Activated naive CD4-positive, alpha-beta T cell treated with Interleukin-2 at 50 U/mL for 16 hours (primary cell): ENCODE data around the gene EHBP1L1.
A peak's percentile ranks its signal among the peaks of the same experiment; 100 is the strongest.
"Not testable (repeated sequence)": the region's sequence is repeated elsewhere in the genome, so short reads cannot be mapped to it uniquely, and the experiment has no call there.

ENCODE experiments used
- DNase-seq: peaks from one replicate; pipeline ENCODE4 v3.0.0-alpha.2; 2020

Gene EHBP1L1

DNA sequence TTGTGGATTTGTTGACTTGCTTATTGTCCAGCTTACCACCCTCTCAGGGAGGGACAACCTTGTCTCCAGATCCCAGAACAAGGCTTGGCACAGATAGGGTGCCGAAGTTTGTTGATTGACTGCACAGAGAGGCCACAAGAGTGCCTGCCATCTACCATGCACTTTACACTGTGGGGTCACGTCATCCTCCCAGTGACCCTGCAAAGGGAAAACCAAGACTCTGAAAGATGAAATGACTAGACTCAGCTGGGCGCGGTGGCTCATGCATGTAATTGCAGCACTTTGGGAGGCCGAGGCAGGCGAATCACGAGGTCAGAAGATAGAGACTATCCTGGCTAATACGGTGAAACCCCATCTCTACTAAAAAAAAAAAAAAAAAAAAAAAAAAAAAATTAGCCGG is 13.1 kb upstream of the EHBP1L1 start:
- no peak for DNase-seq

DNA sequence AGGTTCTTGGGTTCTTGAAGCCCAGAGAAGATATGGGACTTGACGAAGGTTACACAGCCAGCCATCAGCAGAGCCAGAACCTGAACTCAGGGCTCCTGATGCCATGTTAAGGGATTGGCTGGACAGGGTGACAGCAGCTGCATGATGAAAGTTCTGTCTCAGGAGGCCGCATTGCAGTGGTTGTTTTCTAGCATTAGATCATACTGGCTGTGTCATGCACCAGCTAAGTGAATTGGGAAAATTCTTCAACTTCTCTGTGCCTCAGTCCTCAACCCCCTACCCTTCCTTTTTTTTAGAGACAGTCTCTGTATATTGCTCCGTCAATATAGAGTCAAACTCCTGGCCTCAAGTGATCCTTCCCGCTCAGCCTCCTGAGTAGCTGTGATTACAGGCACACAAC is 12.3 kb upstream of the EHBP1L1 start:
- no peak for DNase-seq

DNA sequence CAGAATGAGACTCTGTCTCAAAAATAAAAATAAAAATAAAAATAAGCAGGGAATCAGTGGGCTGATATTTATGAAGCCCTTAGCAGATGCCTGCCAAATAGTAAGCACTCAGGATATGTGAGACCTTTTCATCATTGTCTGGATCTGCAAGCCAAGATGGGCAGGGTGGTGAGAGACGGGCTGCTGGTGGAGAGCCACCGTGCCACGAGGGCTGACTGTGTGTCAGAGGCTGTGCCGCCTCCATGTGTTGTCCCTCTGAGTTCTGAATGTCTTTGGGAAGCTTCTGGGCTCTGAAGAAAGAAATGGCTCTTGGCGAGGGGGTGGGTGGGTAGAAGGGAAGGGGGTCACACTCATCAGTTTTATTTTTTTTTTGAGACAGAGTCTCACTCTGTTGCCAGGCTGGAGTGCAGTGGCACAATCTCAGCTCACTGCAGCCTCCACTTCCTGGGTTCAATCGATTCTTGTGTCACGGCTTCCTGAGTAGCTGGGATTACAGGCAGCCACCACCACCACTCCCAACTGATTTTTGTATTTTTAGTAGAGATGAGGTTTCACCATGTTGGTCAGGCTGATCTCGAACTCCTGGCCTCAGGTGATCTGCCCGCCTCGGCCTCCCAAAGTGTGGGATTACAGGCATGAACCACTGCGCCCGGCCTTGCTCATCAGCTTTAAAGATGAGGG is 10.8 kb upstream of the EHBP1L1 start:
- DNase-seq, result not testable (repeated sequence)

DNA sequence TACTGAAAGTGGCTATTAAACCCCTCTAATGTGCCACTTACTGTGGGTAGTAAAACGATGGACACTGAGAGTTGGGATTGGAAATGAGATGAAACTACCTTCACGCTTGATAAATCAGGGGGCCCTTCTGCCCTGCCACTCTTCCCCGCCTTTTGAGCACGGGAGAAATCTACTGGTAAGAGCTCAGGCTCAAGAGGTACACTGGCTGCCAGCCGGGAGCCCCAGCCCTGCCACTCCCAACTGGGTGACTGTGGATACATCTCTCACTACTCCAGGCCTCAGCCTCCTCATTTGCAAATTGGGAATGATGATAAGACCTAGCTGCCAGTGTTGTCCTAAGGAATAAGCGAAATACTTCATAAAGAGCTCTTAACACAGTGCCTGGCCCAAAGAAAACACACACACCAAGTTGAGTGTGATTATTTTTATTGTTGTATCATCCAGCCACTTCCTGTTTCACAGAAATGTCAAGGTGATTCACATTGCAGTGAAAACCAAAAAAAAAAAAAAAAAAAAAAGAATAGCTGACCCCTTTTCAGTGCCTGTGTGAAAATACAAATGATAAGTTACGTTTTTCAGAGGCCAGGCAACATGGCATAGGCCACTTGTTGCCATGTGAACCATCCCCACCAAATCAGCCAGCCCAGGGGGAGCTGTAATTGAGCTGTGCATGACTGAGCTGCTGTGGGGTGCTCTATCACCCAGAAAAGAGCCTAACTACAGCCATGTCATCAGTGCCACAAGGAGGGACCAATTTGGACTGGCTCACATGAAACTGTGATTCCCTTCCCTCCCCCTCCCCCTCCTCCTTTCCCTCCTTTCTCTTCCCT is 10.0 kb upstream of the EHBP1L1 start:
- peak; percentile 35 for DNase-seq

DNA sequence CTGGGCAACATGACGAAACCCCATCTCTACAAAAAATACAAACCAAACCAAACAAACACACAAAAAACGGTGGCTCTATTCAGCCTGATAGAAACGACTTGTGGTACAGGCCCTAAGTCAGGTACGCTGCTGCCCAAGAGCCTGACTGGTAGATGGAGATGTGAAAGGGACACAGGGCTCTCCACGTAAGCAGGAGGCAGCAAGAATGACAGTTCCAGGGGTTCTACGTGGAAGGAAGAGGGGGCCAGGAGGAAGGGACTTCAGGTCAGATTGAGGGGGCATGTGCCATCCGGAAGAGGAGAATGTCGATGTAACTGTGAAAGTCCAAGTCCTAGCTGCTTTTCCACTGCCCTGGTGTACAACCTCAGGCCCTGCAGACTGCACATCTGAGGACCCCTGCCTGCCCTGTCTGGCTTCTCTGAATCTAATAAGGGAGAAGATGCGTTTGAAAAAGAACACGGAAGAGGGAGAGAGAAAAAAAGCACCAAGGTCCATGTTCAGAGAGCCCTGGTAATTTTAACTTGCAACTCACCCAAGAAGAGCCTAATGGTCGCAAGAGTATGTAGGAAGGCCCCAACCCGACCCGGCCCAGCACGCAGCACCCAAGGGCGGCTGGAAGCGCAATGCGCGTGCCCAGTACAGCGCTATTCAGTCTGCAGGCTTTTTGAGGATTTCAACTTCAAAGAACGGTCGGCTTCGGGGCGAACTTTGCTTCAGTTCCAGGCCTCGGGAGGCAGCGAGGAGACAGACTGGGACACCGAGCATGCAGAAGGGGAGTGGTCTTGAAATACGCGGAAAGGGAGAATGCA is 6.5 kb upstream of the EHBP1L1 start:
- DNase-seq, result no peak

DNA sequence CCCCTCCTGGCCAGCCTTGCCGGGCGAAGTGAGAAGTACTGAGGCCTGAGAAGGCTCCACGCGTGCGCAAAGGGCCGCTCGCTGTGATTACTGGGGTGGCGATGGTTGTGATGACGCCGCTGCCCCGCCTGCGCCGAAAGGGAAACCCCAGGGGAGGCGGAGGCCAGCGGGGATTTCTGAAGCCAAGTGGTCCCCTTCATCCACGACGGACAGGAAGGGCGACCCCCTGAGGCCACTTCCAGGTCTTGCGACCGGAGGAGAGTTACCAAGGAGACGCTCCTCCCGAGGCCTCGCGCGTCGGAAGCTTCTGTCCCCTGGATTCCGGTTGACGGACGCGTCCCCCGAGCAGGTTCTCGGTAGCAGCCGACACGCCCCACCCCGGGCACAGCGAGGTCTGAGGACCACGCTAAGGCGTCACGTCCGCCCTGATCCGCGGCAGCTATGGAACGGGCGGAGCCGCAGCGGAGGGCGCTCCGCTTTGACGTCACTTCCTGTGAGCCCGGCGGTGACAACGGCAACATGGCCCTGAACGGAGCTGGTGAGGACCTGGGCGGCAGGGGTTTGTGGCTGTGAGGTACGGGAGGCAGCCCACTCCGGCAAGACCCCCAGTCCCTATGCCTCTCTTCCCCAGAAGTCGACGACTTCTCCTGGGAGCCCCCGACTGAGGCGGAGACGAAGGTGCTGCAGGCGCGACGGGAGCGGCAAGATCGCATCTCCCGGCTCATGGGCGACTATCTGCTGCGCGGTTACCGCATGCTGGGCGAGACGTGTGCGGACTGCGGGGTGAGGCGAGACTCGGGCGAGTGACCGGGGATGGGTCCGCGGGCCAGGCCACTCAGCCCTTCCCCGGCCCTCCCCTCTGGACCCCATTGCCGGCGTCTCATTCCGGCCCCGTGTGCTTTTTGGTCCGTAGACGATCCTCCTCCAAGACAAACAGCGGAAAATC is 5.6 kb upstream of the EHBP1L1 start, which contains the start of gene ZNRD2:
ZNRD2 (plus strand) TSS at position 505 of the 946 bp plus-strand sequence; CDS start at position 520, 15 bp downstream.
- peak; percentile 99 for DNase-seq

DNA sequence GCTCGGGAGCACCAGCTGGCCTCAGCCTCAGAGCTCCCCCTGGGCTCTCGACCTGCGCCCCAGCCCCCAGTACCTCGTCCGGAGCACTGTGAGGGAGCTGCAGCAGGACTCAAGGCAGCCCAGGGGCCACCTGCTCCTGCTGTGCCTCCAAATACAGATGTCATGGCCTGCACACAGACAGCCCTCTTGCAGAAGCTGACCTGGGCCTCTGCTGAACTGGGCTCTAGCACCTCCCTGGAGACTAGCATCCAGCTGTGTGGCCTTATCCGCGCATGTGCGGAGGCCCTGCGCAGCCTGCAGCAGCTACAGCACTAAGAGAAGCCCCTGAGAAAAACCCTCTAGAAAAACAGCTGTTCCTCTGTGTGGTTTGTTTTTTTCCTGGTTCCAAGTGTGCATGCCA is 4.4 kb upstream of the EHBP1L1 start:
- no peak for DNase-seq

DNA sequence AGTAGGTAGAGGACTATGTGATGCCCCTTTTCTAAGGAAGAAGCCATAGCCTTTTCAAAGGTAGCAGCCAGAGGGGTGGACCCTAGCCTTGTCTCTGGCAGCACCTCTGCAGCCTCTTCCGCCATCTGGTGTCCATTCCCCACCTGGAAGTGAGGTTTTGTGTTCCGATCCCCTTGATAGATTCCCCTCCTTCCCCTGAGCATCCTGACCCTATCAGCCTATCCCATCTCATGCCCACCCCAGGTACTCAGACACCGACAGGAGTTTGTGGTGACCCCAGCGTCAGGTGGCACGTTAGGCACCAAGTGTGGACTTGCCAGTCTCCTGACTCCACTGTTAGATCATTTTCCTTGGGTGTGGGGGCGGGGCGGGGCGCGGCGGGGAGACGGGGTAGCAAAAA is 3.9 kb upstream of the EHBP1L1 start:
- DNase-seq, result no peak

DNA sequence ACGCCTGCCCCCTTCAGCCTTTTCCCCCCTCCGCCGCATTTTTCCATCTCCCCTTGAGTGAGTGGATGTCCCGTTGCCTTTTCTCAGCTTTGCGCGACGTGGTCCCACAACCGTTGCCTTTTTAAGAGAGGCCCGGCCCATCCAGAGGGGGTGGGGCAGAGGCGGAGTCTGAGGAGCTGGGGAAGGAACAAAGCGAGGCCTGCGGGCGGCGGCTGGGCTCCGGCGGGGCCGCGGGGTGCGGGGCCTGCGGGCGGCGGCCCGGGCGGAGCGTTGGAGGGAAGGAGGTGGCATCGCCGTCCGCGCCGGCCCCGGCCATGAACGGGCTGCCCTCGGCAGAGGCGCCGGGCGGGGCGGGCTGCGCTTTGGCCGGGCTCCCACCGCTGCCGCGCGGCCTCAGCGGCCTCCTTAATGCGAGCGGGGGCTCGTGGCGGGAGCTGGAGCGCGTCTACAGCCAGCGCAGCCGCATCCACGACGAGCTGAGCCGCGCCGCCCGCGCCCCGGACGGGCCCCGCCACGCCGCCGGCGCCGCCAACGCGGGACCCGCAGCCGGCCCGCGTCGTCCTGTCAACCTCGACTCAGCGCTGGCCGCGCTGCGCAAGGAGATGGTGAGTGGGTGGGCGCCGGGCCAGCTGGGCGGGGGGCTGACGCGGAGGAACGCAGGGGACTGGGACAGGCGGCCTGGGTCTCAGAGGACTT is 3.3 kb upstream of the EHBP1L1 start, which contains the start of gene FAM89B:
FAM89B (plus strand) TSS at position 183 of the 696 bp plus-strand sequence; CDS start at position 315, 132 bp downstream.
- peak; percentile 90 for DNase-seq

DNA sequence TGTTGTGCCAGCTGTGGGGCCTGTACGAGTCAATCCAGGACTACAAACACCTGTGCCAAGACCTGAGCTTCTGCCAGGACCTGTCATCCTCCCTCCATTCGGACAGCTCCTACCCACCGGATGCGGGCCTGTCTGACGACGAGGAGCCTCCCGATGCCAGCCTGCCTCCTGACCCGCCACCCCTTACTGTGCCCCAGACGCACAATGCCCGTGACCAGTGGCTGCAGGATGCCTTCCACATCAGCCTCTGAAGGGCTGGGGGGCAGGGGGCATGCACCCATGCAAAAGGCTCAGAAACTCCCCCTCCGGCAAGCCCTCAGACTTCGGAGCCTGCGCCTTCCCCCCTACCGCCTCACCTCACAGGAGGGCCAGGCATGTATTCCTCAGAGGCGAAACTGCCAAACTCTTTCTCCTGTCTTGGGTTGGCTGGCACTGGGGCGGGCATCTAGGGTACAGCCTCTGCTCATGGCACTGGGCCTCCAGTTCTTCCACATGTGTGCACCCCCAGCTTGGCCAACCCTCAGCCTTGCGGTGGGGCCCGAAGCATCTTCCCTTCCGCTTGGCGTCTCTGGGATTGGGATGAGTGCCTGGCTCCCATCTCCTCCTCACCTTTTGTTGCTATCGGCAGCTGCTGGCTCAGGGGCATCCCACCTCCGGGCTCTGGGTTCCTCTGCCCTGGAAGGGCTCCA is 2.3 kb upstream of the EHBP1L1 start:
- DNase-seq, result no peak

DNA sequence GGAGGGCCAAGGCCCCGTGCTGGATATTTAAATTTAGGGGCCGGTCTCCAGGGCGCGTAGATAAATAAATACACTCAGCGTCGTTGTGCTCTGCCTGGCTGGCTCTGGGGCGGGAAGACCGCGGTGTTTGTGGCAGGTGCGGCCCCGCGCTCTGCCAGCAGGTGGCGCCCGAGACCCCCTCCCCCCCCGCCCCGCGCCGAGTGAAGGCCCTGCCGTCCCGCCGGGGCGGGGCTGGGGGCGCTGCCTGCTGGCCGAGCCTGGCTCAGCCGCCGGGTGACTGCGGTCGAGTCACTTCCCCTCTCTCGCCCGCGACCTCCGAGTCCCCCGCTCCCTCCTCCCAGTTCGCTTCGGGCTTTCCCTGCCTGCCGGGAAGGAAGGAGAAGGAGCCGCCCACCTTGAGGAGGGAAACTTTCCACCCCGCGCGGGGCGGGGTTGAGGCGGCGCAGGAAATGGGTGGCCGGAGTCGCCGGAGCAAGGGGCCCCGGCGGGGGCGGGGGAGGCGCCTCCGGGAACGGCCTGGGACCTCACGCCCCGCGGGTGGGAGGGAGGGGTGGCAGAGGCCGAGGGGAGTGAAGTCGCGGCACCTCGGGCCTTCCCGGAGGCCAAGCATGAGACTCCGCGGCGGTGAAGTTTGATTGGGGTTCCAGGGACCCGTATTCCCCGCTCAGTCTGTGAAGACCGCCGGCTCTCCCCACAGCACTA is 1.6 kb upstream of the EHBP1L1 start:
- DNase-seq, result peak; percentile 86

DNA sequence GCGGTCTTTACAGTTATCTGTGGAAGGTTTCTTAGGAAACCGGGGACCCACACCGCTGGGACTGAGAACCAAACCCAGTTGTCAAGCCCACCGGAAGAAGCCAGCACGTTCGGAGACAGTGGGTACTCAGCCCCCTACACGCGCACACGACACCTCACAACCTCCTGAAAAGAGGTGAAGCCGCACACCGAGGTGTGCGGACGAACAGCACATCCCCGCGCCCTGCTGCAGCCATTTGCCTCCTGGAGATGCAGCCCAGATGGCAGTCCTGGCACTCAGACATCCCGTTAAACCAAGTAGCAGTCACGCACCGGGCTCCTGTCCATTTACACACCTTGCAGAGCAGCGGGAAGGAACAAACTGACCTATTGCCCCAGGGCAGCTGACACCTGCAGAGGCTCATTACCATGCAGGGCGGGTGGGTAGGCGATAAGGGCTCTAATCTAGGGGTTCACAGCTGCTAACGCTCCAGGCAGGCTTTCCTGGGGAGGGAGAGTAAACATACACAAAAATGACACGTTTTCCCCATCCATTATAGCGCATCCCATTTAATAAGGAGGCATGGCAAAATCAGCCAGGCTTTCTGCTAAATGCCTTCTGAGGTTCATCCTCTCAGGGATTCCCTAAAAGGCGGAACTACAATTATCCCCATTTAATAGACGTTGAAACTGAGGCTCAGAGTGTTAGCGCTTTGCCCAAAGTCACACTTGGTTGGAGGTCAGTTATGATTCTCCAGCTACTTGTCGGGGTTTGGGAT is 864 bp upstream of the EHBP1L1 start:
- no peak for DNase-seq

DNA sequence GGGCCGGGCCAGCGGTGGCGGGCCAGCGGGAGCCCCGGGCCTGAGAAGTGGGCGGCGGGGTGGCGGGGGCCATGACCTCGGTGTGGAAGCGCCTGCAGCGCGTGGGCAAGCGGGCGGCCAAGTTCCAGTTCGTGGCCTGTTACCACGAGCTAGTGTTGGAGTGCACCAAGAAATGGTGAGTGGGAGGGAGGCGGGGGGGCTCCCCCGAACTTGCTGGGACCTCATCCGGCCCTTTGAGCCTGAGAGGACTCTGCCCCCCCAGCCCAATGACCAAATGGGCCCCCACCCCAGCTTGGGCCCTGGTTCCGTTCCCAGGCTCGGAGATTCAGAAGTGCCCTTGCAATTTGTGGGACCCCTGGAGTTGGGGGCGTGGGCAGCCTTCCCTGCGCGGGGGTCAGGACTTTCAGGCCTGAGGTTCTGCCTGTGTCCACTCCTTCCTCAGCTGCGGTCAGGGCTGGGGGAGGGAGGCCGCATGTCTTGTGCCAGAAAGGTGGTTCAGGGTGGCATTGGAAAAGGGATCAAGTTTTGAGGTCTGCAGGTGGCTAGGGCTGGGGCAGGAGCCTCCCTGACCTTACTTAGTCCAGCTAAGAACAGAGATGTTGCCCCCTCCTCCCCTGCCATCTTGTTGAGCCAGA is 496 bp downstream of the EHBP1L1 start:
- DNase-seq, result peak; percentile 38

DNA sequence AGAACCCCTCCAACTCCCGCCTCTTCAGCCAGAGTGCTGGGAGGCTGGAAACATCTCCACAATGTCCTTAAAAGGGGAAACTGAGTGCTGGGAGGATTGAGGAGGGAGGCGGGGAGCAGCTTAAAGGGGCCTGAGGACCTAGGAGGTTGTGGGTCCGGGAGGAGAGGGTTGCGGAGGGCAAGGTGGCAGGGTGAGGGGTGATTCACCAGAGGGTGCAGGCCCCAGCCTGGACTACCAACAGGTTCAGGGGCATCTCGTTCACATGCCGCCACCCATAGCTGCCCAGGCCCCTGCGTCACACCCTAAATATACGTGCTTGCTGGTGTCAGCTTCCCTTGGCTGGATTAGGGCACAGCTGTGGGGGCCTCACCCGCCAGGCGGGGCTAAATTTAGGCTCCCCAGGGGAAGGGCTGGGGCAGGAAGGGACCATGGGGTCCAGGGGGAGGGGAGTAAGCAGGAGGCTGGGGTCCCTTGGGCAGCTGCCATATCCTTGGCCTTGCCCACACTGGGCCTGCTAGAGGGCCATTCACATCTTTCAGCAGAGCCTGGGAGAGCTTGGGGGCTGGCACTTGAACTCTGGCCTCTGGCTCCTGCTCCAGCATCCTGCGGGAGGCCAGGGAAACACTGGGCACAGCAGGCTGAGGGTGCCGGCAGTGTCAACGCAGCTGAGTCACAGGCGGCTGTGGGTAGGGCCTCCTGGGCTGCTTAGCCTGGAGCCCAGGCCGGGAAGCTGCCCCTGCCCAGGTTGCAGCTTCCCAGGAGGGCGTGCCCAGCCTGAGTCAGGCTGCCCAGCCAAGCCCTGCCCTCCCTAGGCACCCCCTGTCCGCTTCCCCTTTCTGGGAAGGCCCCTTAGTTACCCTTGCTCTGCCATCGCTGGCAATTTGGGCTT is 1.3 kb downstream of the EHBP1L1 start:
- DNase-seq, result peak; percentile 45

DNA sequence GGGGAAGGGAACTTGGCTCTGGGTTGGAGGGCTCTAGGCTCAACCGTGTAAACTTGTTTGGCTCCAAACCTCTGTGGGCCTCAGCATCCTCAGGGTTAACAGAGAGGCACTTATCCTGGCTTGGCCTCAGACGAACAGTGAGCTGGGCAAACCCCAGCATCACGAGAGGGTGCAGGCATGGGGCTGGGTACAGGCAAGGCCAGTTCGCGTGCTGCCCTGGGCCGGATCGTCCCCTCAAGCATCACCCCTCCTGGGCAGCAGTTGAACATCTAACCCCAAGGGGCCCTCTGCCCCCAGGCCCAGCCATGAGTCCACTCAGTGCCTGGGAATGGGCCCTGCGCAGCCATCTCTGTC is 1.9 kb downstream of the EHBP1L1 start:
- no peak for DNase-seq

DNA sequence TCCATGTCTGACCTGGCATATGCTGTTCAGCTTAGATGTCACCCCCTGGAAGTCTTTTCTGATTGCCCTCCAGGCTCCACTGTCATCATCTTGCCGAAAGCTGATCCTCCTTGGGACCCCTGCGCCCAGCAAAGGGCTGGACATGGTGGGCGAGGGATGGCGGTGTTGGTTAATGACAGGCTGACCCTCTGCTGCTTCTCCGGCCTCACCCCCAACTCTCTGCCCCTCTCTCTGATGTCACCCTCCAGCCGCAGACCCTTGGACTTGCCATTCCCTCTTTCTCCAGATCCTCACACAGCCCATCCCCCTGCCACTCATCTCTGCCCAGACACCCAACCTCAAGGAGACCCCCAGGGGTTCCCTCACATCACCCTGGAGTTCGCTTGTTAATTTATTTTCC is 2.3 kb downstream of the EHBP1L1 start:
- DNase-seq, result no peak

DNA sequence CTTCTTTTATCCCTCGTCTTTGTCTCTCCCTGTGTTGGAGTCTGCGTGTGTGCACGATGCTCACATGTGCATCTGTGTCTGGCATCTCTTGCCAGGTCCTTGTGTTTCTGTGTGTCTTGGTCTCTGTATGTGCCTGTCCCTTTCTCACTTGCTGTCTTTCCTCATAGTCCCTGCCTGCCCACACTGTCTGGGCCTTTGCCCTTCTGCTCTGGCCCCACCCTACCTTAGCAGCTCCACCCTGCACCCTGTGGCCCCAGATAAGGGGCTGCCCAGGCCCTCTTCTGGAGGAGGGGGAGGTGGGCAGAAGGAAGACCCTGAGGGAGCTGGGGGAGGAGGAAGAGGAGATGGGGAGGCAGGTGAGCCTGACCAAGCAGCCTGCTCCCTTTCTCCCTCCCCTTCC is 2.8 kb downstream of the EHBP1L1 start:
- no peak for DNase-seq

DNA sequence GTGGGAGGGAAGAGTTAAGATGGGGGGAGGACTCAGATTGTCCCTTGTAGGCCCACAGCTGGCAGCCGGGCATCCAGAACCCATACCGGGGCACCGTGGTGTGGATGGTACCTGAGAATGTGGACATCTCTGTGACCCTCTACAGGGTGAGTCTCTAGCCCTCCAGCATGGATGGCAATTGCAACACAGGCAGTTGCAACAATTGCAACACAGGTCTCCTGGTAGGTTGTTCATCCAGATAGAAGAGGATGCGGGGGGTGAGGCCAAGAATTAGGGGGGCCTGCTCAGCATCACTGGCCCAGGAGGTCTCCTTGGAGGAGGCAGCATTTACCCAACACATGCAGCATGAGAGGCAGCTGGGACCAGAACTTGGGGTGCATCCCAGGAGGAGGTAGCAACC is 3.4 kb downstream of the EHBP1L1 start:
- DNase-seq, result no peak
